Mesendoderm (in vitro differentiated cells): ENCODE results near the gene UBE2J2.

Experiments
- DNase-seq: peaks from one replicate; pipeline ENCODE4 v3.0.0; 2013
- H2AK5ac ChIP-seq: 2 replicates; pipeline ENCODE4 v1.6.1; 2013; ENCODE audit warnings: low read length, inconsistent platforms
- H2BK120ac ChIP-seq: 2 replicates; pipeline ENCODE4 v1.6.1; 2013; ENCODE audit warnings: low read depth, mild to moderate bottlenecking, low read length, moderate library complexity, mixed read lengths
- H2BK15ac ChIP-seq: replicated peaks from 2 replicates; pipeline ENCODE4 v1.6.1; 2013; ENCODE audit warnings: low read depth, mild to moderate bottlenecking, moderate library complexity
- H2BK5ac ChIP-seq: 2 replicates; pipeline ENCODE4 v1.6.1; 2013; ENCODE audit warnings: low read length, inconsistent platforms
- H3K18ac ChIP-seq: 2 replicates; pipeline ENCODE4 v1.6.1; 2013; ENCODE audit warnings: mild to moderate bottlenecking, low read length, mixed read lengths
- H3K23ac ChIP-seq: one replicate; pipeline ENCODE4 v1.6.1; 2013; ENCODE audit warnings: low read length
- H3K27ac ChIP-seq: 2 replicates; pipeline ENCODE4 v1.5.1; 2013; ENCODE audit warnings: low read depth, mild to moderate bottlenecking, inconsistent platforms, low read length, moderate library complexity
- H3K27me3 ChIP-seq: 2 replicates; pipeline ENCODE4 v1.6.1; 2013; ENCODE audit warnings: low read length, control low read depth, mild to moderate bottlenecking, inconsistent platforms; ENCODE audit not compliant: insufficient read depth, poor library complexity
- H3K36me3 ChIP-seq: 2 replicates; pipeline ENCODE4 v1.6.1; 2013; ENCODE audit warnings: low read length, inconsistent platforms; ENCODE audit not compliant: control insufficient read depth, insufficient read depth
- H3K4ac ChIP-seq: one replicate; pipeline ENCODE4 v1.6.1; 2013; ENCODE audit warnings: low read depth, mild to moderate bottlenecking, low read length, moderate library complexity
- H3K4me1 ChIP-seq: 2 replicates; pipeline ENCODE4 v1.6.1; 2013; ENCODE audit warnings: low read depth, low read length, inconsistent platforms; ENCODE audit not compliant: control insufficient read depth
- H3K4me2 ChIP-seq: 2 replicates; pipeline ENCODE4 v1.6.1; 2013; ENCODE audit warnings: low read length
- H3K4me3 ChIP-seq: 2 replicates; pipeline ENCODE4 v1.5.1; 2013; ENCODE audit warnings: mild to moderate bottlenecking, low read length
- H3K56ac ChIP-seq: one replicate; pipeline ENCODE4 v1.6.1; 2013; ENCODE audit warnings: low read length
- H3K79me1 ChIP-seq: 2 replicates; pipeline ENCODE4 v1.6.1; 2013; ENCODE audit warnings: low read length, inconsistent platforms
- H3K79me2 ChIP-seq: 2 replicates; pipeline ENCODE4 v1.6.1; 2013; ENCODE audit warnings: mild to moderate bottlenecking, low read length; ENCODE audit not compliant: control insufficient read depth, insufficient read depth
- H3K9ac ChIP-seq: 2 replicates; pipeline ENCODE4 v1.6.1; 2013; ENCODE audit warnings: low read length, inconsistent platforms
- H4K5ac ChIP-seq: one replicate; pipeline ENCODE4 v1.6.1; 2013; ENCODE audit warnings: low read length
- H4K8ac ChIP-seq: one replicate; pipeline ENCODE4 v1.6.1; 2013; ENCODE audit warnings: low read depth, mild to moderate bottlenecking, control low read depth, low read length, moderate library complexity
- WGBS: extraction: QIAGEN DNeasy Blood & Tissue Kit; methylation state at CpG from one replicate; pipeline ENCODE4 v1.1.7; 2013; ENCODE audit warnings: low lambda C conversion rate, missing lambda C conversion rate; ENCODE audit not compliant: insufficient coverage; ENCODE audit errors: extremely low coverage; 5-methylcytosine and 5-hydroxymethylcytosine counted together

Gene UBE2J2

GRCh38 chr1:1244192-1244811 lies 29.4 kb downstream of the UBE2J2 start:
- no peak overlapping the region for H3K56ac ChIP-seq
- no peaks in the 10 kb centered on the region for H3K27me3 ChIP-seq
- no peaks in the 10 kb centered on the region for H3K36me3 ChIP-seq
- no peak overlapping the region for H3K23ac ChIP-seq
- H3K79me1 ChIP-seq, result no peaks in the 10 kb centered on the region
- H3K18ac ChIP-seq, result no peak overlapping the region
- no peak overlapping the region for H3K4me3 ChIP-seq
- no peak overlapping the region for H2AK5ac ChIP-seq
- no peak overlapping the region for H3K27ac ChIP-seq
- H3K79me2 ChIP-seq, result no peaks in the 10 kb centered on the region
- no peak overlapping the region for H3K4ac ChIP-seq
- no peaks in the 10 kb centered on the region for H3K4me1 ChIP-seq
- no peak for DNase-seq
- H4K8ac ChIP-seq, result no peak overlapping the region
- no peak overlapping the region for H2BK15ac ChIP-seq
- no peak overlapping the region for H3K4me2 ChIP-seq
- WGBS, result no CpG with 5 or more reads among the region's 30 CpGs
- H4K5ac ChIP-seq, result no peak overlapping the region
- H2BK5ac ChIP-seq, result no peak overlapping the region
- H3K9ac ChIP-seq, result no peak overlapping the region
- H2BK120ac ChIP-seq, result no peak overlapping the region

GRCh38 chr1:1243807-1244191 lies 29.9 kb downstream of the UBE2J2 start:
- Histone ChIP-seq H2AK5ac (no peak overlapping the region), H3K79me2 (no peaks in the 10 kb centered on the region), H3K4me3 (no peak overlapping the region), H3K4me1 (no peaks in the 10 kb centered on the region), H3K27ac (no peak overlapping the region), H2BK15ac (no peak overlapping the region), H3K9ac (no peak overlapping the region), H3K36me3 (no peaks in the 10 kb centered on the region), H4K8ac (no peak overlapping the region), H3K27me3 (no peaks in the 10 kb centered on the region), H3K79me1 (no peaks in the 10 kb centered on the region), H2BK5ac (no peak overlapping the region), H3K4ac (no peak overlapping the region), H3K56ac (no peak overlapping the region), H2BK120ac (no peak overlapping the region), H3K4me2 (no peak overlapping the region), H3K23ac (no peak overlapping the region), H3K18ac (no peak overlapping the region), H4K5ac (no peak overlapping the region)
- WGBS, result no CpG with 5 or more reads among the region's 23 CpGs
- no peak for DNase-seq

DNA sequence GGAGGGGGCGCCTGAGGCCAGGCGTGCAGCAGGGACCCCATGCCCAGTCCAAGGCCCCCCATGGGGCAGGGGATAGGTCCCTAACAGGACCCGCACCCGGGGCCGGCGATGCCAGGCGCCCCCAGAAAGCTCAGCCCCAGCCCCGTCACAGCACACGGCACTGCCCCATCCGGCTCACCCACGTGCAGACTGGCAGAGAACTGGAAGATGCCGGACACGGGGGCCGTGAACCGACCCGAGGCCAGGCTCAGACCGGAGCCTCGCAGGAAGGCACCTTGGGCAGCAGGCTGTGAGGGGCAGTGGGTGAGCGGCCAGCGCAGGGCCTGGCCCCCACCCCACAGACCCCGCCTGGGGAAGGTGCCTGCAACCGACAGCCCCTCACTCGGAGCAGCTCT lies 30.4 kb downstream of the UBE2J2 start:
- H3K4me1 ChIP-seq, result no peaks in the 10 kb centered on the region
- no peak overlapping the region for H2BK5ac ChIP-seq
- no peak overlapping the region for H2AK5ac ChIP-seq
- H3K4me2 ChIP-seq, result no peak overlapping the region
- no peak overlapping the region for H3K9ac ChIP-seq
- no CpG with 5 or more reads among the region's 23 CpGs for WGBS
- H4K5ac ChIP-seq, result no peak overlapping the region
- H3K23ac ChIP-seq, result no peak overlapping the region
- H3K4me3 ChIP-seq, result no peak overlapping the region
- H3K56ac ChIP-seq, result no peak overlapping the region
- H3K36me3 ChIP-seq, result no peaks in the 10 kb centered on the region
- H3K4ac ChIP-seq, result no peak overlapping the region
- no peak overlapping the region for H4K8ac ChIP-seq
- no peak overlapping the region for H2BK15ac ChIP-seq
- H3K27ac ChIP-seq, result no peak overlapping the region
- H3K27me3 ChIP-seq, result no peaks in the 10 kb centered on the region
- no peak overlapping the region for H2BK120ac ChIP-seq
- no peaks in the 10 kb centered on the region for H3K79me2 ChIP-seq
- no peak for DNase-seq
- no peaks in the 10 kb centered on the region for H3K79me1 ChIP-seq
- no peak overlapping the region for H3K18ac ChIP-seq

- Histone ChIP-seq H3K9ac (no peak overlapping the region), H3K79me1 (no peaks in the 10 kb centered on the region), H3K27me3 (no peaks in the 10 kb centered on the region), H2BK15ac (no peak overlapping the region), H3K4ac (no peak overlapping the region), H3K27ac (no peak overlapping the region), H3K23ac (no peak overlapping the region), H3K36me3 (no peaks in the 10 kb centered on the region), H2AK5ac (no peak overlapping the region), H3K56ac (no peak overlapping the region), H4K8ac (no peak overlapping the region), H3K79me2 (no peaks in the 10 kb centered on the region), H3K4me3 (no peak overlapping the region), H2BK5ac (no peak overlapping the region), H3K18ac (no peak overlapping the region), H2BK120ac (no peak overlapping the region), H3K4me1 (no peaks in the 10 kb centered on the region), H3K4me2 (no peak overlapping the region), H4K5ac (no peak overlapping the region)
- DNase-seq, result no peak
- no CpG with 5 or more reads among the region's 41 CpGs for WGBS
These were observed 31.0 kb downstream of the UBE2J2 start for GRCh38 chr1:1242461-1243265.

DNA sequence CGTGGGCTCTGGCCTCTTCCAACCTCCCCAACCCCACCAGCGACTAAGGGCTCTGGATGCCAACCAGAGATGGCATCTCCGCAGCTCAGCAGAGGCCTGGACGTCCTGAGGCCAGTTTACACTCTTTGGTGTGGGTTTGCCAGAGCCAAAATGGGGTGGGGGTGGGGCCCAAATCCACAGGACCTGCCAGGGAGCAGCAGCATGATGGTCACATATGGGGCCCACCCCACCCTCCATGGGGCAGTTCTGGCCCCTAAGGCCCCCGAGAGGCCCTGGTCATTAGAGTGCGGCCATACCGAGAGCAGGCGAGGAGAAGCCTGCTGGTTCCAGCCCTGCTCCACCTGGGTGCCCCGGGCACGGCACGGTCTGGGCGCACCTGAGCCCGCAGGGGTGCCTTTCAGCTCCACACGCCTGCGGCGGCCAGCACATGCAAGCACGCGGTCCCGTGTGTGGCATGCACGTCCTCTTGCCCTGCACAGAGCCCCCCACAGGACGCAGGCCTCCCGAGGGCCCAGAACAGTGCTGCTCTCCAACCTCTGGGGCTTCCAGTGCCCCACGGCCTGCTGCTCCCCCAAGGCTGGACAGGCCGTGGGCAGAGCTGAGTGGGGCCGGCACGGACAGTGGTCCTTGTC lies 31.9 kb downstream of the UBE2J2 start:
- Histone ChIP-seq H3K4ac (no peak overlapping the region), H3K18ac (no peak overlapping the region), H3K23ac (no peak overlapping the region)

More for the DNA sequence above, 31.9 kb downstream of the UBE2J2 start:
- H3K4me2 ChIP-seq, result no peak overlapping the region
- no peaks in the 10 kb centered on the region for H3K79me1 ChIP-seq
- H3K36me3 ChIP-seq, result no peaks in the 10 kb centered on the region
- no peak overlapping the region for H3K56ac ChIP-seq
- DNase-seq, result no peak
- no CpG with 5 or more reads among the region's 26 CpGs for WGBS
- H4K8ac ChIP-seq, result no peak overlapping the region
- no peak overlapping the region for H2BK5ac ChIP-seq
- H3K27me3 ChIP-seq, result no peaks in the 10 kb centered on the region
- no peaks in the 10 kb centered on the region for H3K4me1 ChIP-seq
- no peak overlapping the region for H4K5ac ChIP-seq
- no peak overlapping the region for H3K4me3 ChIP-seq
- no peak overlapping the region for H2BK120ac ChIP-seq
- no peak overlapping the region for H3K27ac ChIP-seq
- no peak overlapping the region for H3K9ac ChIP-seq
- no peaks in the 10 kb centered on the region for H3K79me2 ChIP-seq
- no peak overlapping the region for H2AK5ac ChIP-seq
- H2BK15ac ChIP-seq, result no peak overlapping the region
